ENCODE data around the gene BAZ2B. TPM values are rescaled to one million over a fixed set of nuclear protein-coding genes. Genes with fewer than 3 reads are reported as not detected.

Gene BAZ2B
- total RNA-seq, 1 experiment from 2014 or later, result 19.9 TPM

DNA sequence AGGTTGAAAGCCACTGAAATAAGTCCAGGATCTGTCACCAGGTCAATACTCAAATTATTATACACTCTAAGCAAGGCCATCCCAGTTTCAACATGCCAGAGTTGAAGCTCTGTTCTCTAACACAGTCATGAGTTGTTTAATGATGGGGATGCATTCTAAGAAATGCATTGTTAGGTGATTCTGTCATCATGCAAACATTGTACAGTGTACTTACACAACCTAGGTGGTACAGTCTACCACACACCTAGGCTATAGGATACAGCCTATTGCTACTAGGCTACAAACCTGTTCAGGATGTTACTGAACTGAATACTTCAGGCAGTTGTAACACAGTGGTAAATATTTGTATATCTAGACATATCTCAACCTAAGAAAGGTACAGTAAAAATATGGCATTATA is 162.2 kb downstream of the BAZ2B start:
- Histone ChIP-seq H2AFZ (ENCODE audit: low read depth, low read length, poor library complexity, severe bottlenecking) (no peak overlapping the region), H3K27ac (ENCODE audit: low read depth, low read length) (no peak overlapping the region), H3K36me3 (ENCODE audit: control insufficient read depth in 1 of 2, insufficient read depth in 2 of 2, low read length in 2 of 2) (no peaks in the 10 kb centered on the region), H4K20me1 (ENCODE audit: insufficient read depth) (no peaks in the 10 kb centered on the region), H3K9me2 (ENCODE audit: insufficient read depth) (no peaks in the 10 kb centered on the region), H3K9ac (ENCODE audit: low read length) (no peak overlapping the region), H3K4me1 (ENCODE audit: control insufficient read depth in 1 of 2, insufficient read depth in 2 of 2, low read length in 2 of 2) (no peaks in the 10 kb centered on the region), H3K79me2 (ENCODE audit: insufficient read depth, low read length) (no peaks in the 10 kb centered on the region), H3K4me2 (ENCODE audit: low read length) (no peak overlapping the region), H3K4me3 (replicated peaks in 1 of 2; ENCODE audit: low read depth in 1 of 2, low read length in 2 of 2) (no peak overlapping the region), H3K9me3 (ENCODE audit: control insufficient read depth in 1 of 2, insufficient read depth in 1 of 2, low read depth in 1 of 2, low read length in 2 of 2) (no peaks in the 10 kb centered on the region), H3K27me3 (ENCODE audit: insufficient read depth, low read length) (no peaks in the 10 kb centered on the region)
- peak; percentile 25; the same call in 1 of the 2 replicates for ATAC-seq
- ChIA-PET RAD21 (ENCODE audit: low non-redundant PET in 1 of 2, low total read pairs in 2 of 2, uncharacterized antibody in 2 of 2, unreplicated experiment in 2 of 2) (no interaction called here), POLR2A (no interaction called here), CTCF (no interaction called here)
- no peak for TF ChIP-seq TCF7L2 (IDR thresholded peaks at IDR 0.05; ENCODE audit: borderline replicate concordance, extremely low read depth, insufficient read depth, insufficient read length)
- TF ChIP-seq POLR2AphosphoS5 (IDR thresholded peaks at IDR 0.05; ENCODE audit: low read depth, low read length), result no peak
- no peak for DNase-seq (ENCODE audit: low read depth, low spot score)
- no TSS peak for BruUV-seq (replicated peaks)
- intact Hi-C loops (cut with micrococcal nuclease), result no loop called here

DNA sequence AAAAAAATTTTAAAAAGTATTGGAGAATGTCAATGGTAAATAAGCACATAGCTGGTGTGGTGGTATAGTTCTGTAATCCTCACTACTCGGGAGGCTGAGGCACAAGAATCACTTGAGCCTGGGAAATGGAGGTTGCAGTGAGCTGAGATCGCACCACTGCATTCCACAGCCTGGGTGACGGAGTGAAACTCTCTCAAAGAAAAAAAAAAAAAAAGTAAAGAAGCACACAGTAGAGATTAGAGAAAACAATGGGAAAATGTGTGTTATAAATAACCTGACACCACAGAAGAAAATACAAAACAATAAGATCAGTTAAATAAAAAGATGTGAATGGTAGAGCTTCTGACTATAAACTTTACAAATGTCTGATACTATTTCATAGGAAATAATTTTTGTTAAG is 166.2 kb downstream of the BAZ2B start:
- RAD21 ChIA-PET (ENCODE audit: low non-redundant PET in 1 of 2, low total read pairs in 2 of 2, uncharacterized antibody in 2 of 2, unreplicated experiment in 2 of 2), result no interaction called here
- Histone ChIP-seq H3K4me3 (replicated peaks in 1 of 2; ENCODE audit: low read depth in 1 of 2, low read length in 2 of 2) (no peak overlapping the region), H4K20me1 (ENCODE audit: insufficient read depth) (no peaks in the 10 kb centered on the region), H3K4me2 (ENCODE audit: low read length) (no peak overlapping the region), H3K9ac (ENCODE audit: low read length) (no peak overlapping the region), H2AFZ (ENCODE audit: low read depth, low read length, poor library complexity, severe bottlenecking) (no peak overlapping the region), H3K9me3 (ENCODE audit: control insufficient read depth in 1 of 2, insufficient read depth in 1 of 2, low read depth in 1 of 2, low read length in 2 of 2) (no peaks in the 10 kb centered on the region), H3K36me3 (ENCODE audit: control insufficient read depth in 1 of 2, insufficient read depth in 2 of 2, low read length in 2 of 2) (no peaks in the 10 kb centered on the region), H3K79me2 (ENCODE audit: insufficient read depth, low read length) (no peaks in the 10 kb centered on the region), H3K9me2 (ENCODE audit: insufficient read depth) (no peaks in the 10 kb centered on the region), H3K27ac (ENCODE audit: low read depth, low read length) (no peak overlapping the region), H3K27me3 (ENCODE audit: insufficient read depth, low read length) (no peaks in the 10 kb centered on the region), H3K4me1 (ENCODE audit: control insufficient read depth in 1 of 2, insufficient read depth in 2 of 2, low read length in 2 of 2) (no peaks in the 10 kb centered on the region)
- no TSS peak for BruUV-seq (replicated peaks)
- DNase-seq (ENCODE audit: low read depth, low spot score), result no peak
- POLR2A ChIA-PET, result no interaction called here
- TF ChIP-seq RAD21 (IDR thresholded peaks at IDR 0.05; ENCODE audit: low read depth) (no peak), TCF7L2 (IDR thresholded peaks at IDR 0.05; ENCODE audit: borderline replicate concordance, extremely low read depth, insufficient read depth, insufficient read length) (no peak), POLR2A (IDR thresholded peaks at IDR 0.05; ENCODE audit: borderline replicate concordance, extremely low read depth, insufficient read depth, insufficient read length) (no peak)
- CTCF ChIA-PET, result no interaction called here
- intact Hi-C loops (cut with micrococcal nuclease), result no loop called here
- ATAC-seq, result no peak
